Spinal cord (tissue), 10 donors: ENCODE data around the gene ERVH48-1. TPM values are rescaled to one million over a fixed set of nuclear protein-coding genes. Genes with fewer than 3 reads are reported as not detected.
"Not testable (repeated sequence)": the region's sequence is repeated elsewhere in the genome, so short reads cannot be mapped to it uniquely, and the experiment has no call there.

Experiments used
- DNase-seq, 6 donors: peaks; one replicate each; pipeline versions ENCODE4 v3.0.0 to v3.0.0-alpha.2; 2013 to 2015; ENCODE audit warnings: low spot score in 6 of 6, low read depth in 4 of 6
- H3K27ac ChIP-seq: one replicate; pipeline ENCODE4 v1.5.1; 2013; ENCODE audit warnings: low read depth, low read length, control low read depth
- H3K27me3 ChIP-seq: one replicate; pipeline ENCODE4 v1.6.1; 2013; ENCODE audit warnings: low read length; ENCODE audit not compliant: control insufficient read depth, insufficient read depth
- H3K36me3 ChIP-seq: one replicate; pipeline ENCODE4 v1.6.1; 2013; ENCODE audit warnings: low read length; ENCODE audit not compliant: control insufficient read depth, insufficient read depth
- H3K4me1 ChIP-seq: one replicate; pipeline ENCODE4 v1.6.1; 2013; ENCODE audit warnings: low read length; ENCODE audit not compliant: control insufficient read depth, insufficient read depth
- H3K4me3 ChIP-seq: one replicate; pipeline ENCODE4 v1.5.1; 2013; ENCODE audit warnings: low read depth, low read length, control low read depth
- H3K9me3 ChIP-seq: one replicate; pipeline ENCODE4 v1.6.1; 2013; ENCODE audit warnings: low read length; ENCODE audit not compliant: control insufficient read depth, insufficient read depth
- WGBS: methylation state at CpG from one replicate; pipeline ENCODE4 v1.1.5; 2013; ENCODE audit warnings: missing lambda C conversion rate; ENCODE audit not compliant: insufficient coverage; 5-methylcytosine and 5-hydroxymethylcytosine counted together
- polyA plus RNA-seq, 2 donors: library from polyadenylated mRNA; unstranded; fragments of 120-200 nt; gene quantifications; one replicate each; pipeline ENCODE4 v1.2.1, GENCODE V29; 2013; ENCODE audit not compliant: insufficient read length in 2 of 2
- total RNA-seq, 2 donors: library from RNA; depleted of rRNA in 1 of 2; stranded (reverse); fragments of 120-200 nt in 1 of 2; fragments of >200 nt in 1 of 2; gene quantifications; one replicate each; pipeline versions ENCODE4 v1.2.3 to v1.2.4, GENCODE V29; 2013 to 2014
- donor health status: healthy.

The ERVH48-1 gene
- total and polyA plus RNA-seq, 4 donors = 0.17 to 2.0 (median 0.43) TPM; not detected in 1

DNA sequence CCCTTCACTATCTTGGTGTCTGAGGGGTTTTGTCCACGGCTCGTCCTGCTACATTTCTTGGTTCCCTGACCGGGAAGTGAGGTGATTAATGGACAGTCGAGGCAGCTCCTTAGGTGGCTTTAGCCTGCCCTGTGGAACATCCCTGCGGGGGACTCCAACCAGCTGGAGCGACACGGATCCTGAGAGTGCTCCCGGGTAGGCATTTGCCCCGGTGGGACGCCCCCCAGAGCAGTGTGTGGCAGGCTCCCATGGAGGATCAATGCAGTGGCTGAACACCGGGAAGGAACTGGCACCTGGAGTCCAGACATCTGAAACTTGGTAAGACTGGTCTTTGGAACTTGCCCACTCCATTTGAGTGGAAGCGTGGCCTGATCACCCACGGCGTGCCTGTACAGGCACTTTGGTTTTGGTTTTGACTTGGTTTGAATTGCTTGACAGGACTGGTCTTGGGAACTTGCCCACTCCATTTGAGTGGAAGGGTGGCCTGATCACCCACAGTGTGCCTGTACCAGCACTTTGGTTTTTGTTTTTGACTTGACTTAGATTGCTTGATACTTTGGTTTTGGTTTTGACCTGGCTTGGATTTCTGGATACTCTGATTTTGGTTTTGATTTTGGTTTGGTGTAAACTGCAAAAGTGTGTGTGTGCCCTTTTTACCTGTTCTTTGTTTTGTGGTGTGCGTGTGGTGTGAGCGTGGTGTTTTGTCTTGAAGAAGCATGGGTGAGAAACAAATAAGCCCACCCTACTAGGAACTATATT lies 7.1 kb upstream of the ERVH48-1 start:
- not testable (repeated sequence) for H3K36me3 ChIP-seq, H3K9me3 ChIP-seq, H3K27ac ChIP-seq, H3K4me3 ChIP-seq, DNase-seq, H3K4me1 ChIP-seq, H3K27me3 ChIP-seq
- WGBS = 90% methylated on average over 14 of the region's 16 CpGs

DNA sequence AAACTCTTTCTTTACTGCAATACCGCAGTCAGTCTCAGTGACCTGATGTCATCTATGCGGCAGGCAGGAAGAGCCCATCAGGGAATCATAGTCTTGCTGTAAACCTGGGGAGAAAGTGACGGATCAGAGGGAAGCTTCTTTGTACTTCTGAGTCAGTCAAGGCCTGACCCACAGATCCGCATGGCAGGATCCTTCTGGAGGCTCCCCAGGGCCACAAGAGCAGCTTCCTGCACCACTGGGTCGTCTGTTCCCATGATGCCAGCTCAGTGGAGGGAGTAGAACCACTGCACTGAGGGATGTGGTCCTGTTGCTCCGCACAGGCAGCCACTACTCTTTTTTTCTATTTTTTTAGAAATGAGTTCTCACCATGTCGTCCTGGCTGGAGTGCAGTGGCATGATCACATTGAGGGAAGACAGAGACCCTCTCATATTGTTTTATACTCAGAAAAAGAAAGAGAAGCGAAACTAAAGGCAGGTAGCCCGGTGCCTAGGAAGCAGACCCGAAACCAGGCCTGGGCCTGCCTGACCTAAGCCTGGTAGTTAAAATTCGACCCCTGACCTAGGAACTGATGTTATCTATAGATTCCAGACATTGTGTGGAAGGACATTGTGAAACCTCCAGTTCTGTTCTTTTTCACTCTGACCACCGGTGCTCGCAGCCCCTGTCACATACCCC lies 6.3 kb upstream of the ERVH48-1 start:
- Histone ChIP-seq H3K36me3 (no peaks in the 10 kb centered on the region), H3K27me3 (no peaks in the 10 kb centered on the region), H3K27ac (no peak overlapping the region), H3K9me3 (no peaks in the 10 kb centered on the region), H3K4me3 (no peak overlapping the region), H3K4me1 (no peaks in the 10 kb centered on the region)
- WGBS = 88% methylated on average over 8 of the region's 13 CpGs
- DNase-seq = no peak

DNA sequence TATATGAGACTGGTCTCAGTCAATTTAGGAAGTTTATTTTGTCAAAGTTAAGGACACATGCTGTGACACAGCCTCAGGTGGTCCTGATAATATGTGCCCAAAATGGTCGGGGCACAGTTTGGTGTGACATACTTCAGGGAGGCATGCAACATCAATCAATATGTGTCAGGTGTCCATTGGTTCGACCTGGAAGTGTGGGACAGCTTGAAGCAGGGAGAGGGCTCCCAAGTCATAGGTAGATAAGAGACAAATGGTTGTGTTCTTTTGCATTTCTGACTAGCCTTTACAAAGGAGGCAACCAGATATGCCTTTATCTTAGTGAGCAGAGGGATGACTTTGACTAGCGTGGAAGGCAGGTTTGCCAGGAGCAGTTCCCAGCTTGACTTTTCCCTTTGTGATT lies 4.5 kb upstream of the ERVH48-1 start:
- H3K4me1 ChIP-seq = no peaks in the 10 kb centered on the region
- H3K27ac ChIP-seq = no peak overlapping the region
- H3K27me3 ChIP-seq = no peaks in the 10 kb centered on the region
- no peak overlapping the region for H3K4me3 ChIP-seq
- WGBS = 74% methylated on average over 3 of the region's 3 CpGs
- DNase-seq = no peak
- no peaks in the 10 kb centered on the region for H3K36me3 ChIP-seq
- H3K9me3 ChIP-seq = no peaks in the 10 kb centered on the region

DNA sequence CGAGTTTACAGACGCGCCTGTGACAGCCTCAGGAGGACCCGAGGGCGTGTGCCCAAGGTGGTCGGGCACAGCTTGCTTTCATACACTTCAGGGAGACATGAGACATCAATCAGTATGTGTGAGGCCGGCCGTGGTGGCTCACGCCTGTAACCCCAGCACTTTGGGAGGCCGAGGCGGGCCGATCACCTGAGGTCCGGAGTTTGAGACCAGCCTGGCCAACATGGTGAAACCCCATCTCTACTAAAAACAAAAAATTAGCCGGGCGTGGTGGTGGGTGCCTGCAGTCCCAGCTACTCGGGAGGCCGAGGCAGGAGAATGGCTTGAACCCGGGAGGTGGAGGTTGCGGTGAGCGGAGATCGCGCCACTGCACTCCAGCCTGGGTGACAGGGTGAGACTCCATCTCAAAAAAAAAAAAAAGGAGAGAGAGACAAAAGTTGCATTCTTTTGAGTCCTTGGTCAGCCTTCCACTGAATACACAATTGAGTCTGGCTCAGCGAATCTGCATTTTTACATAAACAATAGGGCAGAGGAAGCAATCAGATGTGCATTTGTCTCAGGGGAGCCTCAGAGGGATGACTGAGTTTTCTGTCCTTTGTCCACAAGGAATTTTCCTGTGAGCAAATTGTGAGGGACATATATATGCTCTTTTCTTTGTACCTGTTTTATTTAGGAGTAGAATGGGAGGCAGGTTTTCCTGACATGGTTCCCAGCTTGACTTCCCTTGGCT lies 2.2 kb upstream of the ERVH48-1 start:
- not testable (repeated sequence) for H3K27ac ChIP-seq
- WGBS = 97% methylated on average over 18 of the region's 23 CpGs

DNA sequence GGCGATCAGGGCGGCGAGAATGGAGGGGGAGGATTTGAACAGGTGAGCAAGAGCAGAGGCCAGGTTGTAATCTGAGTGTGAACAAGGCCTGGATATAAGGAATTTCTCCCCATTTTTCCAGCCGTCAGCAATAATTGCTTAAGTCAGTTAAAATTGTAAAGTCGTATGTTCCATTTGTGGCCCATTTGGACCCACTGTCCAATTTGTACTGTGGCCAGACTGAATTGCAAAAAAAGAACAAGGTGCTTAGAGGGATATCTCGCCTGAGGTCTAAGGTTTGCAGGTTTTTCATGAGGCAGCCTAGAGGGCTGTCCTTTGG lies 1.0 kb downstream of the ERVH48-1 start:
- H3K4me3 ChIP-seq = no peak overlapping the region
- no peak for DNase-seq
- H3K27me3 ChIP-seq = no peaks in the 10 kb centered on the region
- H3K27ac ChIP-seq = no peak overlapping the region
- H3K9me3 ChIP-seq = no peaks in the 10 kb centered on the region
- peaks cover 7% of the 10 kb centered on the region for H3K4me1 ChIP-seq
- H3K36me3 ChIP-seq = no peaks in the 10 kb centered on the region
- WGBS = 93% methylated on average over 6 of the region's 6 CpGs

More for the DNA sequence above, 2.2 kb upstream of the ERVH48-1 start:
- H3K4me1 ChIP-seq, DNase-seq, H3K36me3 ChIP-seq, H3K4me3 ChIP-seq, H3K27me3 ChIP-seq, H3K9me3 ChIP-seq: not testable (repeated sequence)

DNA sequence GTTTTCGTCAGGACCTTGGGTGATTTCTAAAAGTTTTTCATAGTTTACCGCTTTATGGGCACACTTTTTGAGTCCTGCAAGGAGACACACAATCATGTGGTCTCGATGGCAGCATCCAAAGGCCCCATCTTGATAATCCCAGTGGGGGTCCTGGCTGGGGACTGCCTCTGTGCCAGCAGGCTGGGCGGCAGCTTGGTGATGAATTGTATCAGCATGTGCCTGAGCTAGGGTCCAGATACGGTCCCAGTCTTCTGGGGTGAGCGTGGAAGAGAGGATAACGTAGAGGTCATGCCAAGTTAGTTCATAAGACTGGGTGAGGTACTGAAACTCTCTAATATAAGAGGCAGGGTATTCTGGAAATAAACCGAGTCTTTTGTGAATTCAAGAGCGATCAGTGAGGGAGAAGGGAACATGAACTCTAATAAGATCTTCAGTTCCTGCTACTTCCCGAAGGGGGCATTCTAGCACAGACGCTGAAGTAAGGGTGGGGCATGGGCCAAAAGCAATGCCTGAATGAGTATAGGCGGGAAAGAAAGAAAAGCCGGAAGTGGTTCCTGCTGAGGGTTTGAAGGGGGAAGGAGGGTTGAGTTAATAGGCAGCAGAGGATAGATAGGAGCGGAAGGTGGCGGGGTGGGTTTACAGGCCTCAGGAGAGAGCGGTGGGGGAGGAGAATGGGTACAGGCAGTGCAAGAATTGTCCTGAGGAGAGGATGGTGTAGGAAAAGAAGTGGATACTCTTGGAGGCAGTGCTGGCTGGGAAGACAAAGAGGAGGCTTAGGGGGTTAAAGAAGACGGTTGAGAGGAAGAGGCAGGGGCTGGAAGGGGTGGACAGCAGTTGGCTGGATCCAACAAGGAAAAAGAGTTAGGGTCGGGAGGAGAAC lies 1.6 kb downstream of the ERVH48-1 start:
- peak overlapping the region; percentile 12 for H3K4me3 ChIP-seq
- DNase-seq = peak; percentile 43 to 90 (median 55)
- H3K27ac ChIP-seq = no peak overlapping the region
- no peaks in the 10 kb centered on the region for H3K36me3 ChIP-seq
- no peaks in the 10 kb centered on the region for H3K9me3 ChIP-seq
- peaks cover 7% of the 10 kb centered on the region for H3K4me1 ChIP-seq
- 22% methylated on average over 18 of the region's 18 CpGs for WGBS
- no peaks in the 10 kb centered on the region for H3K27me3 ChIP-seq

DNA sequence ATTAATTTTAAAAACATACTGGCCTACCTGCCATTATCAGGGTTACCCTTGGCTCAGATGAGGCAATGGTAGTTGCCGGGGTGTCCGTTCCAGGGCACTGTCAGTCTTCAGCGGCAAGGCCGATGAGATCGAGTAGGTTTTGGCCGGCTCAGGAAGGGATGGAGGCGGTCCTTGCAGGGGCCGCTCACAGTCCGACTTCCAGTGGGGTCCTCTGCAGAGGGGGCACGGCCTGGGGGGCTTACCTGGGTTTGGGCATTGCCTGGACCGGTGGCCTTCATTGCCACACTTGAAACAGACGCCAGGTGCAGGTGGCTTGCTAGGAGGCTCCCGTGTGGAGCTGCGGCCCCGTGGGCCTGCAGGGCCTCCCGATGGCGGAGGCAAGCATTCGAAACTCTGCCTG lies 2.5 kb downstream of the ERVH48-1 start:
- Histone ChIP-seq H3K4me3 (no peak overlapping the region), H3K27ac (no peak overlapping the region), H3K9me3 (no peaks in the 10 kb centered on the region), H3K36me3 (no peaks in the 10 kb centered on the region), H3K27me3 (no peaks in the 10 kb centered on the region), H3K4me1 (peaks cover 7% of the 10 kb centered on the region)
- DNase-seq = no peak
- 97% methylated on average over 15 of the region's 18 CpGs for WGBS

DNA sequence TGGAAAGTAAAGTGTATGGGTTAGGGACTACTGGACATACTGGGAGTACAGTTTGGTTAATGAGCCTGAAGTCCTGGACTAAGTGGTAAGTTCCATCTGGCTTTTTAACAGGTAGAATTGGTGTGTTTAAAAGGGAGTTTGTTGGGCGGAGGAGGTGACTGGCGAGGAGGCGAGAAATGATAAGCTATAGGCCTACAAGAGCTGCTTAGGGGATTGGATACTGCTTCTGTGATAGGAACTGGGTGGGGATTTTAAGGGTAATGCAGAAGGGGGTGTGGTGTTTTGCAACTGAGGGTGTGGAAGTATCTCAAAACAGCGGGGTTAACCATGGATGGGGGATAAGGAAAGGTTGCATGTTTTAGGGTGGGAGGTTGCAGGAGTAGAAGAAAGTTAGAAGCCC lies 3.5 kb downstream of the ERVH48-1 start:
- DNase-seq = no peak
- Histone ChIP-seq H3K36me3 (no peaks in the 10 kb centered on the region), H3K27ac (no peak overlapping the region), H3K4me1 (peaks cover 7% of the 10 kb centered on the region), H3K27me3 (no peaks in the 10 kb centered on the region), H3K4me3 (no peak overlapping the region), H3K9me3 (no peaks in the 10 kb centered on the region)
- 94% methylated on average over 4 of the region's 4 CpGs for WGBS

DNA sequence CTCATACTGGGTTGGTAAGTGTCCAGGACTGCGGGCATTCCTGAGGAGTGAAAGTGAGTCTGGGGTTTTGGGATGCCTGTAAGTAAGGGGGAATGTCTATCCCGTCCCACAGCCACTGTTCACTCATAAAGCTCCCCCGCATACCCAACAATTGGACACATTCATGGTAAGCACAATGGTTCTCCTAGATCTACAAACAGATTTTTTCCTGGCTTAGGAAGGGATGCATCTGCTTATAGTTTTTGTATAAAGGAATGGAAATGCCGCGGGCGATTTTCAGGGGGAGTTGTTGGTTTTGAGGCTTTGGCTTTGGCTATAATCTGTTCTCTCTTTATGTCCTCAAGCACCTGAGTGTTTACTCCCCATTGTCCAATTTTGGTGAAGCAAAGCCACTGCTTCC lies 7.1 kb downstream of the ERVH48-1 start:
- no peaks in the 10 kb centered on the region for H3K9me3 ChIP-seq
- no peak overlapping the region for H3K27ac ChIP-seq
- no CpG with 5 or more reads among the region's 6 CpGs for WGBS
- no peak for DNase-seq
- no peak overlapping the region for H3K4me3 ChIP-seq
- no peaks in the 10 kb centered on the region for H3K27me3 ChIP-seq
- H3K36me3 ChIP-seq = peaks cover 9% of the 10 kb centered on the region
- no peaks in the 10 kb centered on the region for H3K4me1 ChIP-seq
